ENCODE measurements around the gene SETBP1.

The SETBP1 gene

DNA sequence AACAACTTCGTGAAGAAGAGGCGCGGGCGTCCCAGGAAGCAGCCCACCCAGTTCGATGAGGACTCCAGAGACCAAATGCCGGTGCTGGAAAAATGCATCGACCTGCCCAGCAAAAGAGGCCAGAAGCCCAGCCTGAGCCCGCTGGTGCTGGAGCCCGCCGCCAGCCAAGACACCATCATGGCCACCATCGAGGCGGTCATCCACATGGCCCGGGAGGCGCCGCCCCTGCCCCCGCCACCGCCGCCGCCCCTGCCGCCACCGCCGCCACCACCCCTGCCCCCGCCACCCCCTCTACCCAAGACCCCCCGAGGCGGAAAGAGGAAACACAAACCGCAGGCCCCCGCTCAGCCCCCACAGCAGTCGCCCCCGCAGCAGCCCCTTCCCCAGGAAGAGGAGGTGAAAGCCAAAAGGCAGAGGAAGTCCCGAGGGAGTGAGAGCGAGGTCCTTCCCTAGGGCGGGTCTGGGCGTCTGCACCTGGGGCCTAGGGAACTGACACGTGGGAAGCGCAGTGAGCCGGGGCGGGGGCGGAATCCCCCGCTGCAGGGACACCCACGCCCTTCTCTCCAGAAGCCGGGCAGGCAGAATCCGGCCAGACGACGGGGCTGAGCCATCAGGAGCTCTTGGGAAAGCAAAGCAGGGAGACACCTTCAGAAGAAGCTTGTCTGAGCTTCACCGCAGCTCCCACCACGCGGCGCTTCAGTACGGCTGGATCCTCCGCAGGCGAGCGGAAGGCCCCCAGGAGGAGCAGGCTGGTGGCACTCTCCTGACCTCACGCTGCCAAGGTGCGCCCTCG is 382.8 kb downstream of the SETBP1 start:
- DNase-seq (ENCODE audit: low spot score in 2 of 2), result no peak
- no peaks in the 10 kb centered on the region for H3K27me3 Mint-ChIP-seq
- no peak overlapping the region for H3K4me3 Mint-ChIP-seq
- H3K27ac Mint-ChIP-seq, result no peak overlapping the region
- H3K36me3 Mint-ChIP-seq, result peaks cover 38% of the 10 kb centered on the region
- no peak for ATAC-seq (ENCODE audit: low read depth)
- peaks cover 4% of the 10 kb centered on the region for H3K9me3 Mint-ChIP-seq
- H3K4me1 Mint-ChIP-seq, result peaks cover 18% of the 10 kb centered on the region

DNA sequence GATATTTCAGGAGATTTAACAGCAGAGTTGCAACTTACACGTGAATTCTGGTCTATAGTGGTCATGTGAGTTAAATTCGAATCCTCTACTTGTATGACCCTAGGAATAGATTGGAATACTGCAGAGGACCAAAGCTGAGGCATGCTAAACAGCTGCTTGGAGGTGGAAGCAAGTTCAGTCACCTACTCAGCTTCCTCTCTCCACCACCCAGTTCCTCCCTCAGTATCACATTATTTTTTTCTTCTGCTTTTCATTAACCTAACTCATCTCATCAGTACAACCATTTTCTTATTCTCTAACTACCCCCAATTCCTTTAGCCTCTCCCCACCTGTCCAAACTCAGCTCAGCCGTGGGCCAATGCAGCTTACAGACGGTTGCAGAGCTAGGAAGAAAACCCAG is 385.5 kb downstream of the SETBP1 start:
- H3K9me3 Mint-ChIP-seq, result peaks cover 4% of the 10 kb centered on the region
- H3K4me3 Mint-ChIP-seq, result no peak overlapping the region
- DNase-seq (ENCODE audit: low spot score in 2 of 2) (no peak), ATAC-seq (ENCODE audit: low read depth) (peak; percentile 59)
- peaks cover 18% of the 10 kb centered on the region for H3K4me1 Mint-ChIP-seq
- peaks cover 33% of the 10 kb centered on the region for H3K36me3 Mint-ChIP-seq
- peak overlapping the region; percentile 16 for H3K27ac Mint-ChIP-seq
- H3K27me3 Mint-ChIP-seq, result no peaks in the 10 kb centered on the region

DNA sequence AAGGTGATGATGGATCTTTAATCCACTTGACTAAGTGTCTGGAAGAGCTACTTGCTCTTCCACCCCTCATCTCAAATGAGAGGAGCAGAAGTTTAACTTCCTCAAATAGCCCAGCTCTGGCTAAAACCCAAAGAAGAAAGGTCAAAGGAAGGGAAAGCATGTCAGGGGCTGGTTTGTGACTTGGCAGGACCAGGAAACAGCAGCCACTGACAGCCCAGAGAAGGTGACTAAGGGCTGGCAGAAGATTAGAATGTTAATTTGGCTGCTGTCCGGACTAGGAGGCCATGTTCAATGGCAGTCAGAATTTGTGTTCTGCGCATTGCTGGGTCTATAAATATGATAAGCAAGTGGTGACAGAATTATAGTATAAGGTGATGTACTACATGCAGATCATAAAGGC is 386.2 kb downstream of the SETBP1 start:
- Mint-ChIP-seq H3K27ac (peak overlapping the region; percentile 16), H3K27me3 (no peaks in the 10 kb centered on the region), H3K9me3 (peaks cover 4% of the 10 kb centered on the region), H3K4me1 (peaks cover 20% of the 10 kb centered on the region), H3K36me3 (peaks cover 28% of the 10 kb centered on the region), H3K4me3 (no peak overlapping the region)
- no peak for DNase-seq (ENCODE audit: low spot score in 2 of 2)
- peak; percentile 21 for ATAC-seq (ENCODE audit: low read depth)

DNA sequence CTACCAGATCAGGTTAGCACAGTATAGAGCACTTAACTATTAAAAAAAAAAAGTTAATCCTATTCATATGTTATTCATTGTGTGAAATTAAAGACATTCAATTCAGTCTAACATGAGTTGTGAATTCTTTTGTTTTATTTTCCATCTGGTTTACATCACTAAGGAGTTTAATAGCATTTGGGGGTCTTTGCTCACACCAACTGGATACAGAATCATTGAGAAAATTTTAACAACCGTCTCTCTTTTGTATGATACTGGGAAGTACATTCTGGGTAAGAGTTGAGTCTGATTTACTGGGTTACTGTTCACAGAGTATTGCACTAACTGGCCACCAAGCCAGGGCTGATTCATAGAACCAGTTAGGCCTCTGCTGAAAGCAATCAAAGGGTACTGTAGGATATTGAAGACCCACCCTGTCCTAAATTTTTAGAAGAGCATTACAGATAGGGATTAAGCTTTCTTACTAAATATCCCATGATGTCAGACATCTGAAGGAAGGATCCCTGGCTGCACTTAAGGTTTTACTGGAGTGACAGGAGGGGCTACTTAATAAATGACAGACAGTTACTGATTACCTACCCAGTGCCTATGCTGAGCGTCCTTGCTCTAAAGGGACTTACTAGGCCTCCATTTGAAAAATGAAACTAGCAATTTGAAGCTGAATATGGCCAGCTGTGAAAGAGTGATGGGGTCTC is 387.9 kb downstream of the SETBP1 start:
- H3K27me3 Mint-ChIP-seq, result no peaks in the 10 kb centered on the region
- H3K4me1 Mint-ChIP-seq, result peaks cover 20% of the 10 kb centered on the region
- no peak overlapping the region for H3K4me3 Mint-ChIP-seq
- no peak for DNase-seq (ENCODE audit: low spot score in 2 of 2)
- no peak overlapping the region for H3K27ac Mint-ChIP-seq
- H3K36me3 Mint-ChIP-seq, result peaks cover 17% of the 10 kb centered on the region
- H3K9me3 Mint-ChIP-seq, result no peaks in the 10 kb centered on the region
- ATAC-seq (ENCODE audit: low read depth), result no peak

DNA sequence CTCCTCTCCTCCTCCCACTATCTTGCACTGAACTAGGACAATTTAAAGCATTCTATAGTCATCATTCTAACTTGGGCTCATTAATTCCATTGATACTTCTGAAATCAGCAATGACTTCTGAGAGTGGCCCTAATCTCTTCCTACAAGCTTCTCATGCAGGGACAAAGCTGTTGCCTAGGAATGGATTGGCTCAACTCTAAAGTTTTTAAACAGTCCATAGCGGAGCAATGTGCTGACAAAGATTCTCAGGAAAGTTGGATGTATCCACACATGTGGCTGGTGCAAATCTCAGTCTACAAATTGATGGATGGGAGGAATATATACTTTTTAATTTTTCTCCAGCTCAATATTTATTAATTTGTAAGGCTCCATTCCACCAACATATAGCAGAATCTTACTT is 388.9 kb downstream of the SETBP1 start:
- ATAC-seq (ENCODE audit: low read depth) (no peak), DNase-seq (ENCODE audit: low spot score in 2 of 2) (no peak)
- Mint-ChIP-seq H3K27ac (peak overlapping the region; percentile 13), H3K27me3 (no peaks in the 10 kb centered on the region), H3K4me1 (peaks cover 20% of the 10 kb centered on the region), H3K9me3 (no peaks in the 10 kb centered on the region), H3K36me3 (peaks cover 9% of the 10 kb centered on the region), H3K4me3 (no peak overlapping the region)

DNA sequence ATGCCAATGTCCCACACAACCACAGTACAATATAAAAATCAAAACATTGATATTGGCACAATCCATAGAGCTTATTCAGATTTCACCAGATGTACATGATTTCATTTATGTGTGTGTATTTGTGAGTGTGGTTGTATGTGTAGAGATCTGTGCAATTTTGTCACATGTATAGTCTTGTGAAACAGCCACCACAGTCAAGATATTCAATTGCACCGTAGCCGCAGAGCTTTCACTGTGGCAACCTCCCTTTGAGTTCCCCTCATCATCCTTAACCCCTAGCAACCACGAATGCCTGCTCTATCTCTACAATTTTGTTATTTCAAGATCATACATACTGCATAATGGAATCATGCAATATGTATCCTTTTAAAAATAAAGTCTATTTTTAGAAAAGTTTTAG is 391.3 kb downstream of the SETBP1 start:
- DNase-seq (ENCODE audit: low spot score in 2 of 2) (no peak), ATAC-seq (ENCODE audit: low read depth) (no peak)
- no peak overlapping the region for H3K27ac Mint-ChIP-seq
- H3K9me3 Mint-ChIP-seq, result no peaks in the 10 kb centered on the region
- H3K4me3 Mint-ChIP-seq, result no peak overlapping the region
- peaks cover 2% of the 10 kb centered on the region for H3K4me1 Mint-ChIP-seq
- H3K27me3 Mint-ChIP-seq, result no peaks in the 10 kb centered on the region
- peaks cover 2% of the 10 kb centered on the region for H3K36me3 Mint-ChIP-seq

- Mint-ChIP-seq H3K9me3 (no peaks in the 10 kb centered on the region), H3K27ac (no peak overlapping the region), H3K4me1 (peaks cover 2% of the 10 kb centered on the region), H3K4me3 (no peak overlapping the region), H3K27me3 (no peaks in the 10 kb centered on the region), H3K36me3 (no peaks in the 10 kb centered on the region)
- ATAC-seq (ENCODE audit: low read depth) (no peak), DNase-seq (ENCODE audit: low spot score in 2 of 2) (no peak)
These were observed 392.9 kb downstream of the SETBP1 start for GRCh38 chr18:45073556-45073955.

- Mint-ChIP-seq H3K27me3 (no peaks in the 10 kb centered on the region), H3K4me3 (no peak overlapping the region), H3K36me3 (peaks cover 5% of the 10 kb centered on the region), H3K4me1 (peaks cover 3% of the 10 kb centered on the region), H3K27ac (no peak overlapping the region), H3K9me3 (peaks cover 5% of the 10 kb centered on the region)
- ATAC-seq (ENCODE audit: low read depth), result no peak
- DNase-seq (ENCODE audit: low spot score in 2 of 2), result no peak
These were observed 401.0 kb downstream of the SETBP1 start for GRCh38 chr18:45081566-45082181.

DNA sequence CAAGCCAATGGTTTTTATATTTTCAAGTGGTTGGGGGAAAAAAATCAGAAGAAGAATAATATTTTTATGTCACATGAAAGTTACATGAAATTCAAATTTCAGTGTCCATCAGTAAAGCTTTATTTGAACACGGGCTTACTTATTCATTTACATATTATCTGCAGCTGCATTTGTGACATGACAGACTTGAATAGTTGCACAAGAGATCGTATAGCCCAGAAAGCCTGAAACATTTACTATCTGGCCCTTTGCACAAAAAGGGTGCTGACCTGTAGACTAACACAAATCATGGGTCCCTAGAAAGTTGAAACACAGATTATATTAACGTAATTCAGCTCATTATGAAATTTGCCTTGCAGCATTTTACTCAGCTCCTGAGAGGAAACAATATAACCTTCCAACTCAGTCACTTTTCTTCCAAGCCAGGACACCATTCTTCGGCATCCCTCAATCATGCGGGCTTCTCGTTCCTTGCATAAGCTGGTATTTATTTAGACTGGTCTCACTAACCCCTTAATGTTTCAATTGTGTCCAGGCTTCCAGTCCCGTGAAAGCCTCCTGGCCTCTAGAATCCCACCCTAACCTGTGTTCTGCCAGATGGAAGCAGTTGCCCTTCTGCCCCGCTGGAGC is 402.7 kb downstream of the SETBP1 start:
- no peak overlapping the region for H3K4me3 Mint-ChIP-seq
- no peak for ATAC-seq (ENCODE audit: low read depth)
- no peak overlapping the region for H3K27ac Mint-ChIP-seq
- H3K27me3 Mint-ChIP-seq, result no peaks in the 10 kb centered on the region
- peaks cover 5% of the 10 kb centered on the region for H3K9me3 Mint-ChIP-seq
- H3K4me1 Mint-ChIP-seq, result peaks cover 3% of the 10 kb centered on the region
- DNase-seq (ENCODE audit: low spot score in 2 of 2), result no peak
- peaks cover 5% of the 10 kb centered on the region for H3K36me3 Mint-ChIP-seq

- H3K27ac Mint-ChIP-seq, result no peak overlapping the region
- ATAC-seq (ENCODE audit: low read depth) (no peak), DNase-seq (ENCODE audit: low spot score in 2 of 2) (no peak)
- H3K9me3 Mint-ChIP-seq, result peaks cover 5% of the 10 kb centered on the region
- H3K36me3 Mint-ChIP-seq, result peaks cover 5% of the 10 kb centered on the region
- H3K27me3 Mint-ChIP-seq, result no peaks in the 10 kb centered on the region
- H3K4me3 Mint-ChIP-seq, result no peak overlapping the region
- H3K4me1 Mint-ChIP-seq, result peaks cover 8% of the 10 kb centered on the region
These were observed 403.5 kb downstream of the SETBP1 start for GRCh38 chr18:45084206-45084605.

DNA sequence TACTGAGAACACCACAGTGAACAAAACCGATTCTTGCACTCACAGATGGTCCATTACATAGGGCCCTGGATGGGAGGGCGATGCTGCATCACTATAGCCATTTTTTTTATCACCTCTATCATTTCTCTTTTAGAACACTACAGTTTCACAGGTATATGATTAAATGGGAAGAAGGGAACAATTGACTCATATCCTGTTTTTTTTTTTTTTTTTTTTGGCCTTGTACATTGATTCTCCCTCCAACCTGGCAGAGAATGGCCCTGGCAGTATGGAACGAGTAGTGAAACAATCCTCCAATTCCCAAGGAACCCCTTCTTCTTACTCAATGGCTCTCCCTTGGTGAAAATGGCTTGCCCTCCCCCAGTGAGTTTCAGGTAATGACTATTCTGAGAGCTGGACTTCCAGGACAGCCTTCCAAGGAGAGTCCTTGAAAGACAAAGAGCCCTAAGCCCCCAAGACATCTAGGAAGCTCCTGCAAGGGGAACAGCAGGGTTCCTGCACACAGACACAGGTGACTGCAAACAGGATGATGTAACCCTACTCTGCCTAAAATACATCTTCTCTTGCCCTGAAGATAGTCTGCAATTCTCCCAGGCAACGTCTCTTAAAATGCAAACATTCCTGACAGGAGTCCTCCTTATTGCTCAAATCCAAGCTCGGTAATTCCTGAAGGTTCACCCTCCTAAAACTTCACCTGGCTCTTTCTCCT is 405.4 kb downstream of the SETBP1 start:
- Mint-ChIP-seq H3K27ac (no peak overlapping the region), H3K36me3 (peaks cover 4% of the 10 kb centered on the region), H3K4me1 (peaks cover 8% of the 10 kb centered on the region), H3K27me3 (no peaks in the 10 kb centered on the region), H3K4me3 (no peak overlapping the region), H3K9me3 (peaks cover 5% of the 10 kb centered on the region)
- ATAC-seq (ENCODE audit: low read depth) (no peak), DNase-seq (ENCODE audit: low spot score in 2 of 2) (no peak)

- DNase-seq (ENCODE audit: low spot score in 2 of 2) (no peak), ATAC-seq (ENCODE audit: low read depth) (no peak)
- Mint-ChIP-seq H3K36me3 (peaks cover 2% of the 10 kb centered on the region), H3K4me3 (no peak overlapping the region), H3K27ac (no peak overlapping the region), H3K4me1 (peaks cover 8% of the 10 kb centered on the region), H3K27me3 (no peaks in the 10 kb centered on the region), H3K9me3 (peaks cover 2% of the 10 kb centered on the region)
These were observed 406.1 kb downstream of the SETBP1 start for GRCh38 chr18:45086777-45087176.

DNA sequence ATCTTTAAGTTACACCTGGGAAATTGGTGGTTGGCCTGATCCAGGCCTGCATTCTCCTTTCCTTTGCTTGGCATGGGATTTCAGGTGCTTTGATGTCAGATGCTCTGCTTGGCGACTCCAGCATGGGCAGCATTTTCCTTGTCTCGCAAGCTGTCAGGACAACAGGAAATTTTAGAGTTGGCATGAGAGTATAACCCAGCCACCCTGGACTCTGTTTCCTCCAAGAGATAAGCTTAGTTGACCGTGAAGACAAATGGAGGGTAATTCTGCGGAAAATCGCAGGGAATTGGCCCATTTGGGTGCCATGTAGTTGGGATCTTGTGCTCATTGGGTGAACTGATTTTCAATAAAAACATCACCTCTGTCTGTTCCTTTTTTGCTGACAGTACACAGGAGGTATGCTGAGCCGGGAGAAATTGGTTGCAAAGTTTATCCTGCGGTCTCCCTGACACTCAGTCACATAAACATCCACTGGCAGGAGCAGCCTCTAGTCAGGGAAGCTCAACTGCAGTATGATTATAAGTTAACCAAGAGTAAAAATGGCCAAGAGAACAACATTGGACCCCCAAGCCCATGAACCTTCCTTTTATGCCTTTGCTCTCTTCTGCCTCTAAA is 409.9 kb downstream of the SETBP1 start:
- H3K4me3 Mint-ChIP-seq, result no peak overlapping the region
- DNase-seq (ENCODE audit: low spot score in 2 of 2) (no peak), ATAC-seq (ENCODE audit: low read depth) (no peak)
- H3K9me3 Mint-ChIP-seq, result no peaks in the 10 kb centered on the region
- no peaks in the 10 kb centered on the region for H3K36me3 Mint-ChIP-seq
- no peaks in the 10 kb centered on the region for H3K27me3 Mint-ChIP-seq
- H3K27ac Mint-ChIP-seq, result no peak overlapping the region
- H3K4me1 Mint-ChIP-seq, result peaks cover 10% of the 10 kb centered on the region

All from memory B cell (primary cell).